HAP-1 (cell line): ENCODE measurements around the gene MLLT3.

Experiments
- DNase-seq, 2 experiments: peaks; one replicate each; pipeline ENCODE4 v3.0.0-alpha.2; 2016 to 2020; ENCODE audit warnings: low spot score in 2 of 2
- H3K27me3 ChIP-seq: fragments of 250-450 bp; sonication (Bioruptor Pico); 2 replicates; pipeline ENCODE4 v1.5.1; 2020; ENCODE audit warnings: low read depth, mild to moderate bottlenecking, moderate library complexity
- H3K36me3 ChIP-seq: fragments of 250-450 bp; sonication (Bioruptor Pico); replicated peaks from 2 replicates; pipeline ENCODE4 v1.5.1; 2020; ENCODE audit warnings: mild to moderate bottlenecking
- H3K4me1 ChIP-seq: fragments of 250-450 bp; sonication (Bioruptor Pico); 2 replicates; pipeline ENCODE4 v1.5.1; 2020; ENCODE audit warnings: mild to moderate bottlenecking
- H3K4me3 ChIP-seq: fragments of 250-450 bp; sonication (Bioruptor Pico); 2 replicates; pipeline ENCODE4 v1.5.1; 2020; ENCODE audit warnings: mild to moderate bottlenecking, moderate library complexity
- H3K9me3 ChIP-seq: fragments of 250-450 bp; sonication (Bioruptor Pico); 2 replicates; pipeline ENCODE4 v1.5.1; 2020; ENCODE audit warnings: mild to moderate bottlenecking, moderate library complexity
- in situ Hi-C: fragments of 300-500 bp; cut with MboI; formaldehyde crosslinking; loops from 3 replicates; pipeline ENCODE4 v1.14.3; 2020; ENCODE audit warnings: low sequenced_read_pairs, inconsistent platforms, mixed read lengths

MLLT3 gene

DNA sequence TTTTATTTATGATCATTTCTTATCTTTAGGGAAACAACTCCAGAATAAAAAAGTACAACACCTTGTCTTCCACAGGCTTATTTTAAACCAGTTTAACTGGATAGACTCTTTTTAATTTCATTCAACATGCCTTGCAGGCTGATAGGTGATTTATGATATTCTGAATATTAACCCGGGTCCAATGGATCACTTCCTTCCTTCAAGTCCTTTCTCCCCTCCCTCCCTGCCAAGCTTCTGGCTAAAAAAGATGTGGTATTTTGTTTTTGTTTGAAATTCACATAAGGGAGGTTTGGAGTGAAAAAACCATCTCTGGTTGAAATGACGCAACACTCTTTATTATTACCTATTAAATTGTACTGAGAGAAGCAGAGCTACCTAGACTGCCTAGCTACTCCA lies 265.3 kb downstream of the MLLT3 start:
- DNase-seq = no peak
- no peaks in the 10 kb centered on the region for H3K27me3 ChIP-seq
- no peaks in the 10 kb centered on the region for H3K36me3 ChIP-seq
- in situ Hi-C loops = loop anchor here (10.0 kb wide), 1 partner anchor 588 kb away; no protein-coding TSS in a partner anchor
- peaks cover 6% of the 10 kb centered on the region for H3K4me1 ChIP-seq
- H3K4me3 ChIP-seq = no peak overlapping the region
- H3K9me3 ChIP-seq = no peaks in the 10 kb centered on the region

GRCh38 chr9:20356403-20357036 lies 265.8 kb downstream of the MLLT3 start:
- Histone ChIP-seq H3K4me1 (peaks cover 6% of the 10 kb centered on the region), H3K36me3 (no peaks in the 10 kb centered on the region), H3K27me3 (no peaks in the 10 kb centered on the region), H3K4me3 (no peak overlapping the region), H3K9me3 (no peaks in the 10 kb centered on the region)
- peak; percentile 78 to 82 for DNase-seq
- in situ Hi-C loops = loop anchor here (10.0 kb wide), 1 partner anchor 588 kb away; no protein-coding TSS in a partner anchor

GRCh38 chr9:20355022-20355421 lies 267.3 kb downstream of the MLLT3 start:
- Histone ChIP-seq H3K4me3 (no peak overlapping the region), H3K4me1 (peaks cover 6% of the 10 kb centered on the region), H3K9me3 (no peaks in the 10 kb centered on the region), H3K27me3 (no peaks in the 10 kb centered on the region), H3K36me3 (no peaks in the 10 kb centered on the region)
- no peak for DNase-seq
- in situ Hi-C loops = loop anchor here (10.0 kb wide), 1 partner anchor 590 kb away; no protein-coding TSS in a partner anchor

DNA sequence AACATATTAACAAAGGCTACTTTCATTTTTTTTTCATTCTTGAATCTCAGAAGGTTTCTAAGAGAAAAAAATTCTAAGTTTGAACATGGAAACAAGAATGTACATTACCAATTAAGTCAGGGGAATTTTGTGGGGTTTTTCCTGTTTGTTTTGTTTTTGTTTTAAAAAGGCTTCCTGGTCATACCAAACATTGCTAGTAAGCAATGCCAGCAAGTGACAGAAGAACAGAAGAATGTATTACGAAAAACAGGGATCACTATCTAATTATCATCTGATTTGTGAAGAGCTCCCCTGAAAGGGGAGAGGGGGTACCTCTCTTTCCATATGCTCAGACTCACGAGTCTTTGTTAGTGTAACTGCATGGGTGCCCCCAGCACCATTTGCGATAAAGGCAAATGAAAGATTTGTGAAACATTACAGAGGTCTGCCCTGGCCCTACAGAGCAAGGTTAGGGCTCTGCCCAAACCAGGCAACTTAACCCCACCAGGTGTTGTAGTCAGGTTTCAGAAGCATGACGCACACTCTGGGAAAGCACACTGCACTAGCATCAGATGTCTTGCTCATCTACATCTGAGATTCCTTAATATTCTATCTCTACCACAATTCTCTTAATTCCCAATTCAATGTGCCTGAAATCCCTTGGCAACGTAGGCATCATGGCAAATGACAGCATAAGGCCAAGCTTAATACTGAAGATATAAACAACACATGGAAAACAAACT lies 268.2 kb downstream of the MLLT3 start:
- DNase-seq = no peak
- no peaks in the 10 kb centered on the region for H3K27me3 ChIP-seq
- no peak overlapping the region for H3K4me3 ChIP-seq
- no peaks in the 10 kb centered on the region for H3K9me3 ChIP-seq
- H3K4me1 ChIP-seq = peaks cover 3% of the 10 kb centered on the region
- in situ Hi-C loops = loop anchor here (10.0 kb wide), 1 partner anchor 591 kb away; no protein-coding TSS in a partner anchor
- H3K36me3 ChIP-seq = no peaks in the 10 kb centered on the region

GRCh38 chr9:20353524-20353923 lies 268.8 kb downstream of the MLLT3 start:
- Histone ChIP-seq H3K36me3 (no peaks in the 10 kb centered on the region), H3K27me3 (no peaks in the 10 kb centered on the region), H3K4me3 (no peak overlapping the region), H3K4me1 (peaks cover 3% of the 10 kb centered on the region), H3K9me3 (no peaks in the 10 kb centered on the region)
- DNase-seq = no peak
- in situ Hi-C loops = loop anchor here (10.0 kb wide), 1 partner anchor 591 kb away; no protein-coding TSS in a partner anchor

GRCh38 chr9:20352591-20352990 lies 269.7 kb downstream of the MLLT3 start:
- in situ Hi-C loops = loop anchor here (10.0 kb wide), 1 partner anchor 592 kb away; no protein-coding TSS in a partner anchor
- H3K9me3 ChIP-seq = no peaks in the 10 kb centered on the region
- DNase-seq = no peak
- no peaks in the 10 kb centered on the region for H3K36me3 ChIP-seq
- H3K4me1 ChIP-seq = peaks cover 3% of the 10 kb centered on the region
- H3K27me3 ChIP-seq = no peaks in the 10 kb centered on the region
- H3K4me3 ChIP-seq = no peak overlapping the region

DNA sequence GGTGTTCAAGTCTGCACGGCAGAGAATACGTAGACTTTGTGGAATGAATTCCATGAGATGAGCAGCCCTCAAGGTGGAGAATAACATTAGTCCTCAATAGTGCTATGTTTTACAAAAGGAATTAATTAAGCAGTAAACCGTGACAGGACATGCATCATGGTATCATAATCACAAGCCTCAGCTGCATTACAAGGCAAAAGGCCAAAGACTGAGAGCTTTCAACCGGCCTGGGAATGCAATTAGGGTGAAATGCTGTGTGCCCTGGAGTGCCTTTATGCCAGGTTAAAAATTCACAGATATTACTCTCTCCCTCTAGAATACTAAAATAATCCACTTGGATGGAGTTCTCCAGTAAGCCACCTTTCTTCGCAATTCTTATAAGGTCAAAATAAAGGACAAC lies 270.6 kb downstream of the MLLT3 start:
- Histone ChIP-seq H3K4me1 (no peaks in the 10 kb centered on the region; the same call in 1 of the 2 replicates), H3K36me3 (no peaks in the 10 kb centered on the region), H3K9me3 (no peaks in the 10 kb centered on the region), H3K27me3 (no peaks in the 10 kb centered on the region), H3K4me3 (no peak overlapping the region)
- DNase-seq = no peak
- in situ Hi-C loops = loop anchor here (10.0 kb wide), 1 partner anchor 593 kb away; no protein-coding TSS in a partner anchor

- no peaks in the 10 kb centered on the region for H3K36me3 ChIP-seq
- in situ Hi-C loops = no loop called here
Measured at GRCh38 chr9:20349568-20349967, 272.7 kb downstream of the MLLT3 start.

DNA sequence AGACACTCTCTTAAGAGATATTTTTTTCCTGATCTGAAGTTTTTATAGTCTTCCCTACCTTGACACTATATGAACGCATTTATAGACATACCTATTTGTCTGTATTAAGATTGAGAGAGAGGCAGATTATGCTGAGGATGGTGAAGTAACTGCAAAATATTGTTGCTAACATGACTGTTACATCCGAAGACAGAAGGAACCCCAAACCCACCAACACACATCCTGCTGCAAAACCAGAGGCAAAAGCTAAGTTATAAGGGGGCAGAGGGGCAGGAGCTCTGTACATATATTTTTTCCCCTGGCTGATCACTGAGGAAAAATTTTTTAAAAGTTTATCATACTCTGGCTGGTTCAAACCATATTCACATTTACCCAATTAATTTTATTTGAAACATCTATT lies 279.0 kb downstream of the MLLT3 start:
- H3K4me1 ChIP-seq = peaks cover 14% of the 10 kb centered on the region
- no peak for DNase-seq
- no peaks in the 10 kb centered on the region for H3K36me3 ChIP-seq
- H3K9me3 ChIP-seq = no peaks in the 10 kb centered on the region
- H3K4me3 ChIP-seq = no peak overlapping the region
- in situ Hi-C loops = no loop called here
- no peaks in the 10 kb centered on the region for H3K27me3 ChIP-seq

More at GRCh38 chr9:20349568-20349967, 272.7 kb downstream of the MLLT3 start:
- peaks cover 6% of the 10 kb centered on the region; the same call in 1 of the 2 replicates for H3K4me1 ChIP-seq
- DNase-seq = no peak
- H3K4me3 ChIP-seq = no peak overlapping the region
- no peaks in the 10 kb centered on the region for H3K9me3 ChIP-seq
- H3K27me3 ChIP-seq = no peaks in the 10 kb centered on the region

- H3K4me3 ChIP-seq = no peak overlapping the region
- no peaks in the 10 kb centered on the region for H3K27me3 ChIP-seq
- H3K9me3 ChIP-seq = no peaks in the 10 kb centered on the region
- H3K36me3 ChIP-seq = no peaks in the 10 kb centered on the region
- DNase-seq = no peak
- H3K4me1 ChIP-seq = peaks cover 14% of the 10 kb centered on the region
- in situ Hi-C loops = no loop called here
Measured at GRCh38 chr9:20340511-20340861, 281.8 kb downstream of the MLLT3 start.

DNA sequence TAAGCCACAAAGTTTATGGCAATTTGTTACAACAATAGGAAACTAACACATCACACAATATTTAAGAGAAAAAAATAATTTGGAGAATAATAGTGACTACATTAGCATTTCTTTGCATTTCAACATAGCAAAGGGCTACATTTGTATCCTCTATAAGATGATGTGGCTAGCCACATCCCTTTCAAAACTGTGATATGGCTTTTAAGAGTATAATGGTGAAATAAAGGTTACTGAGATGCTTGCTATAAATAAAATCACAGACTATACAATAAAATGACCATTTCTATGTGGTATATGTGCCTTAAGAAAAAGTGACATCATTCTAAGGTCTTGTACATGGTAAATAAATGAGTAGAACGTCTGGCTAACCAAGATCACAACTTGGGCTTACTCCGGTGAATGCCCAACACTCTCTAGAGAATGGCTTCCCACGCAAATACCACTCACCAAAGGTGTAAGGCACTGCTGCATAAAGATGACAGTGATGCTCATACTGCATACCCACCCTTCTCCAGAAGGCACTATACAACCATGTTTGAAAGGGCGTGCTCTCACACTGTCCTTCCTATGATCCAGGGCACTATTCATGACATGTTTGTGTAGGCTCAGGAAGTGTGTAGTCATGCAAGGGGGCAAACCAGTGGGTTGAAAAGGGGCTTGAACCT lies 286.5 kb downstream of the MLLT3 start:
- H3K27me3 ChIP-seq = no peaks in the 10 kb centered on the region; the same call in 1 of the 2 replicates
- peaks cover 5% of the 10 kb centered on the region; the same call in 1 of the 2 replicates for H3K4me1 ChIP-seq
- DNase-seq = no peak
- no peaks in the 10 kb centered on the region for H3K36me3 ChIP-seq
- H3K4me3 ChIP-seq = no peak overlapping the region
- H3K9me3 ChIP-seq = no peaks in the 10 kb centered on the region
- in situ Hi-C loops = no loop called here

DNA sequence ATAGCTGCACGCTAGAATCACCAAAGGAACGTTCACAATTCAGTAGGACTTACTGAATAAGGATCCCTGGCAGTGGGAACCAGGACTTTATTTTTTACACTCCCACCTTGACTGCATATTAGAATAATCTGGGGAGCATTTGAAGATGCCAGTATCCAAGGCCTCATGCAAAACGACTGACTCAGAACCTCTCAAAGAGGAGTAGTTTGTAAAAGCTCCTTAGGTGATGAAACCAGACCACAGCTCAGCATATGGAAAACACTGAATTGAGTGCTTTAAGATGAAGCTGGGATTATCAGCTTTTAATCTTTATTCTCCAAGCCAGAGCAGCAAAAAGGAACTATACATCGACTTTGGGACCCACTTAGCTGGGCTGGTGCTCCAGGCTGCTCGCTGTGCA lies 288.3 kb downstream of the MLLT3 start:
- no peak overlapping the region for H3K4me3 ChIP-seq
- H3K27me3 ChIP-seq = no peaks in the 10 kb centered on the region; the same call in 1 of the 2 replicates
- H3K9me3 ChIP-seq = no peaks in the 10 kb centered on the region
- H3K36me3 ChIP-seq = no peaks in the 10 kb centered on the region
- in situ Hi-C loops = no loop called here
- no peak for DNase-seq
- H3K4me1 ChIP-seq = no peaks in the 10 kb centered on the region; the same call in 1 of the 2 replicates

GRCh38 chr9:20331095-20331685 lies 291.1 kb downstream of the MLLT3 start:
- DNase-seq = no peak
- in situ Hi-C loops = no loop called here
- Histone ChIP-seq H3K4me1 (no peaks in the 10 kb centered on the region; the same call in 1 of the 2 replicates), H3K36me3 (no peaks in the 10 kb centered on the region), H3K9me3 (no peaks in the 10 kb centered on the region), H3K4me3 (no peak overlapping the region), H3K27me3 (no peaks in the 10 kb centered on the region; the same call in 1 of the 2 replicates)
